MM.1S (cell line): ENCODE results near the gene ABCA3.

Experiments used
- EZH2 ChIP-seq: fragments of 300-600 bp; sonication (generic); optimal IDR thresholded peaks from 2 replicates; pipeline ENCODE3; 2017; ENCODE audit warnings: low read depth, mild to moderate bottlenecking, antibody characterized with exemption, low read length, mixed read lengths
- EZH2phosphoT487 ChIP-seq: fragments of 300-600 bp; sonication (generic); IDR thresholded peaks from 2 replicates; pipeline ENCODE4 v1.6.1; 2018; ENCODE audit warnings: antibody characterized with exemption, low read length
- TF ChIP-seq, protein P1 (sequence below): fragments of 300-600 bp; sonication (generic); IDR thresholded peaks from 2 replicates; pipeline ENCODE4 v1.5.1; 2016; ENCODE audit warnings: antibody characterized with exemption, low read length, mixed read lengths

DNA sequence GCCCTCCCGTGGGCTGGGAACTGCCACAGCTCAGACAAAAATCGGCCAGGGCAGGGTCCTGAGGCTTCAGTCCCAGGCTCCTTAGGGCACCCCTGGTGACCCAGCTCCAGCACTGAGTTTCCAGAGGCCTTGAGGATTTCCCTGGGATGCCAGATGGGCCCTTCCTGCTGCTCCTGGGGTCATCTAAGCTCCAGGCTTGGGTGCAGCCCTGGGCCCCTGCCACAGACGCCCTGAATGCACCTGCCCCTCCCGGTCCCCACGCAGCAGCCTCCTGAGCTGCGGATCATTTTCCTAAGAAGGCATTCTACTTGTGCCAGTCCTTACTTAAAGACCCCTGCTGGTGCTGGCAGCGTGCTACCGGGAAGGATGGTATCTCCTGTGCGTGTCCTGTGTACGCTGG, 66.6 kb downstream of the ABCA3 start:
- TF ChIP-seq, protein P1, sequence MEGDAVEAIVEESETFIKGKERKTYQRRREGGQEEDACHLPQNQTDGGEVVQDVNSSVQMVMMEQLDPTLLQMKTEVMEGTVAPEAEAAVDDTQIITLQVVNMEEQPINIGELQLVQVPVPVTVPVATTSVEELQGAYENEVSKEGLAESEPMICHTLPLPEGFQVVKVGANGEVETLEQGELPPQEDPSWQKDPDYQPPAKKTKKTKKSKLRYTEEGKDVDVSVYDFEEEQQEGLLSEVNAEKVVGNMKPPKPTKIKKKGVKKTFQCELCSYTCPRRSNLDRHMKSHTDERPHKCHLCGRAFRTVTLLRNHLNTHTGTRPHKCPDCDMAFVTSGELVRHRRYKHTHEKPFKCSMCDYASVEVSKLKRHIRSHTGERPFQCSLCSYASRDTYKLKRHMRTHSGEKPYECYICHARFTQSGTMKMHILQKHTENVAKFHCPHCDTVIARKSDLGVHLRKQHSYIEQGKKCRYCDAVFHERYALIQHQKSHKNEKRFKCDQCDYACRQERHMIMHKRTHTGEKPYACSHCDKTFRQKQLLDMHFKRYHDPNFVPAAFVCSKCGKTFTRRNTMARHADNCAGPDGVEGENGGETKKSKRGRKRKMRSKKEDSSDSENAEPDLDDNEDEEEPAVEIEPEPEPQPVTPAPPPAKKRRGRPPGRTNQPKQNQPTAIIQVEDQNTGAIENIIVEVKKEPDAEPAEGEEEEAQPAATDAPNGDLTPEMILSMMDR: no peak
- TF ChIP-seq EZH2 (no peak), EZH2phosphoT487 (no peak)
